Measurements from ENCODE around the gene IFNA2. TPM values are rescaled to one million over a fixed set of nuclear protein-coding genes. Genes with fewer than 3 reads are reported as not detected.

IFNA2 gene
- total RNA-seq, 1 donor from 2014 or later = not detected

DNA sequence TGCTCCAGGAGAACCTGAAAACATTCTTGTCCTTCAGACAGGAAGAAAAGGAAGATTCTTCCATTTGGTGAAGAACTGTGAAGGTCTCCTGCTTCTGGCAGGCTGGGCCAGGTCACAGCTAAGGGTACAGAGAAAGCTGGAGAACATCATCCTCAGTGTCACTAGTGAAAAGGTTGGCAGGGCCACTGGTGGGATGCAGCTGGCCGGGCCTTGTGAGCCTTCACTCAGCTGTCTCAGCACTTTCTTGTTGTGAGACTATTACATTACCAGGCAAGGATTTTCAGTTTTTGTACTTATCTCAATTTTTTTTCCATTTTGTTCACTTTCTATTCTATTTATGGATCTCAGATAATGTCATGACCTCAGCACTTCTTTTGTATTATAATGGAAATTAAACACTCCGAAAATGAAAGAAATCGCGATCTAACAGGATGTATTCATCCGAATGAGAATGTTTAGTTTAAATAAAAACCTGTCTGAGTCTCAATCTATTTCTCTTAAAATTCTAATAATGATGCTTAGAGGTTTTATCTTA, 13.8 kb upstream of the IFNA2 start:
- Mint-ChIP-seq H3K27ac (ENCODE audit: unreplicated experiment) (no peak overlapping the region), H3K4me3 (ENCODE audit: unreplicated experiment) (no peak overlapping the region), H3K27me3 (ENCODE audit: unreplicated experiment) (peaks cover 84% of the 10 kb centered on the region), H3K4me1 (ENCODE audit: unreplicated experiment) (peaks cover 9% of the 10 kb centered on the region), H3K9me3 (ENCODE audit: unreplicated experiment) (no peaks in the 10 kb centered on the region), H3K36me3 (ENCODE audit: unreplicated experiment) (no peaks in the 10 kb centered on the region)
- TF ChIP-seq CTCF (IDR thresholded peaks at IDR 0.05) = no peak
- no peak for DNase-seq (ENCODE audit: extremely low spot score, unreplicated experiment)

GRCh38 chr9:21395778-21396717, 10.8 kb upstream of the IFNA2 start:
- Mint-ChIP-seq H3K27ac (ENCODE audit: unreplicated experiment) (no peak overlapping the region), H3K9me3 (ENCODE audit: unreplicated experiment) (no peaks in the 10 kb centered on the region), H3K4me3 (ENCODE audit: unreplicated experiment) (peak overlapping the region; percentile 72), H3K27me3 (ENCODE audit: unreplicated experiment) (peaks cover 86% of the 10 kb centered on the region), H3K36me3 (ENCODE audit: unreplicated experiment) (no peaks in the 10 kb centered on the region), H3K4me1 (ENCODE audit: unreplicated experiment) (peaks cover 6% of the 10 kb centered on the region)
- TF ChIP-seq CTCF (IDR thresholded peaks at IDR 0.05) = peak; percentile 97
- DNase-seq (ENCODE audit: extremely low spot score, unreplicated experiment) = no peak

DNA sequence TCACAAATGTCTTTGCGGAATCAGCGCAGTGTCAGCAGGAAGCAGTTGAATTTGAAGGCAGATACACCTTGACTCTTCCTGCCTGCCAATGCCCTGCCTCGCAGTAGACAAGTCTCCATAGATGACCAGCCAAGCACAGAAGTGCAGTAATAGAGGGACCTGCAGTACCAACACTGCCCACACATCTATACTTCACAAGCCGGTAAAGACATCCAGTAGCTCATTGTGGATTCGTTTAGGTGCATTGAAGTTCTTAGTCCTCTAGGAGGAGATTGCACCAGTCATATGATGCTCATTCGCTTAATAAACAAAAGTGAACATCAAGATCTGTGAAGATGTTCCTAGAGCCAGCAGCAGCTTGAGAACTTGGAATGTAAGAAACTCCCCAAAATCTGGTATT, 7.1 kb upstream of the IFNA2 start:
- H3K9me3 Mint-ChIP-seq (ENCODE audit: unreplicated experiment) = no peaks in the 10 kb centered on the region
- H3K27me3 Mint-ChIP-seq (ENCODE audit: unreplicated experiment) = peaks cover 83% of the 10 kb centered on the region
- H3K4me3 Mint-ChIP-seq (ENCODE audit: unreplicated experiment) = no peak overlapping the region
- no peak for DNase-seq (ENCODE audit: extremely low spot score, unreplicated experiment)
- peak; percentile 29 for TF ChIP-seq CTCF (IDR thresholded peaks at IDR 0.05)
- H3K36me3 Mint-ChIP-seq (ENCODE audit: unreplicated experiment) = no peaks in the 10 kb centered on the region
- peaks cover 6% of the 10 kb centered on the region for H3K4me1 Mint-ChIP-seq (ENCODE audit: unreplicated experiment)
- H3K27ac Mint-ChIP-seq (ENCODE audit: unreplicated experiment) = no peak overlapping the region

GRCh38 chr9:21383627-21384026, 1.6 kb downstream of the IFNA2 start:
- H3K4me3 Mint-ChIP-seq (ENCODE audit: unreplicated experiment) = no peak overlapping the region
- H3K9me3 Mint-ChIP-seq (ENCODE audit: unreplicated experiment) = no peaks in the 10 kb centered on the region
- H3K36me3 Mint-ChIP-seq (ENCODE audit: unreplicated experiment) = no peaks in the 10 kb centered on the region
- H3K4me1 Mint-ChIP-seq (ENCODE audit: unreplicated experiment) = no peaks in the 10 kb centered on the region
- no peak for TF ChIP-seq CTCF (IDR thresholded peaks at IDR 0.05)
- no peak overlapping the region for H3K27ac Mint-ChIP-seq (ENCODE audit: unreplicated experiment)
- no peak for DNase-seq (ENCODE audit: extremely low spot score, unreplicated experiment)
- H3K27me3 Mint-ChIP-seq (ENCODE audit: unreplicated experiment) = peaks cover 58% of the 10 kb centered on the region
